HG02852 (cell line): ENCODE data around the gene EEFSEC.

ENCODE experiments used
- ATAC-seq: cut with Tn5 transposase; IDR thresholded peaks from one replicate; pipeline ENCODE4 v1.9.1; 2021; ENCODE audit warnings: mild to moderate bottlenecking, moderate library complexity; ENCODE audit not compliant: unreplicated experiment

EEFSEC gene

GRCh38 chr3:128269796-128270195, 116.5 kb downstream of the EEFSEC start:
- no peak for ATAC-seq

GRCh38 chr3:128270559-128271492, 117.5 kb downstream of the EEFSEC start:
- no peak for ATAC-seq

GRCh38 chr3:128271536-128272332, 118.5 kb downstream of the EEFSEC start:
- no peak for ATAC-seq

- ATAC-seq = no peak
Measured at GRCh38 chr3:128273109-128273840, 120.0 kb downstream of the EEFSEC start.

- no peak for ATAC-seq
Measured at GRCh38 chr3:128273841-128274573, 120.7 kb downstream of the EEFSEC start.

GRCh38 chr3:128274837-128275236, 121.6 kb downstream of the EEFSEC start:
- ATAC-seq = no peak

- no peak for ATAC-seq
Measured at GRCh38 chr3:128275316-128276145, 122.2 kb downstream of the EEFSEC start.

- ATAC-seq = no peak
Measured at GRCh38 chr3:128276146-128276435, 122.8 kb downstream of the EEFSEC start.

- ATAC-seq = no peak
Measured at GRCh38 chr3:128276577-128277183, 123.4 kb downstream of the EEFSEC start.

GRCh38 chr3:128277378-128278069, 124.2 kb downstream of the EEFSEC start:
- ATAC-seq = no peak

GRCh38 chr3:128278130-128278529, 124.8 kb downstream of the EEFSEC start:
- no peak for ATAC-seq

GRCh38 chr3:128278761-128279600, 125.7 kb downstream of the EEFSEC start:
- ATAC-seq = no peak

- ATAC-seq = no peak
Measured at GRCh38 chr3:128279601-128279880, 126.3 kb downstream of the EEFSEC start.

- no peak for ATAC-seq
Measured at GRCh38 chr3:128280481-128281052, 127.3 kb downstream of the EEFSEC start.

GRCh38 chr3:128281056-128281455, 127.8 kb downstream of the EEFSEC start:
- no peak for ATAC-seq

- ATAC-seq = no peak
Measured at GRCh38 chr3:128281461-128282367, 128.4 kb downstream of the EEFSEC start.
